ENCODE results near the gene SPIN1. TPM values are rescaled to one million over a fixed set of nuclear protein-coding genes. Genes with fewer than 3 reads are reported as not detected.

Gene SPIN1
- total RNA-seq, 1 experiment from 2014 or later: 46.2 TPM

DNA sequence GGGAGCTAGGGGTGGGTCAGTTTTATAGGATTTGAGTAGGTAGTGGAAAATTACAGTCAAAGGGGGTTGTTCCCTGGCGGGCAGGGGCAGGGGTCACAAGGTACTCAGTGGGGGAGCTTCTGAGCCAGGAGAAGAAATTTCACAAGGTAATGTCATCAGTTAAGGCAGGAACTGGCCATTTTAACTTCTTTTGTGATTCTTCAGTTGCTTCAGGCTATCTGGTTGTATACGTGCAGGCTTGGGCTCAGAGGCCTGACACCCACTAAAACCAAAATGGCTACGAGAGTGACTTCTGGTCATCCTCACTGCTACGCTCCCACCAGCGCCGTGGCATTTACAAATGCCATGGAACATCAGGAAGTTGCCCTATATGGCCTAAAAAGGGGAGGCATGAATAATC, 126.0 kb downstream of the SPIN1 start:
- no TSS peak for BruUV-seq (replicated peaks)

DNA sequence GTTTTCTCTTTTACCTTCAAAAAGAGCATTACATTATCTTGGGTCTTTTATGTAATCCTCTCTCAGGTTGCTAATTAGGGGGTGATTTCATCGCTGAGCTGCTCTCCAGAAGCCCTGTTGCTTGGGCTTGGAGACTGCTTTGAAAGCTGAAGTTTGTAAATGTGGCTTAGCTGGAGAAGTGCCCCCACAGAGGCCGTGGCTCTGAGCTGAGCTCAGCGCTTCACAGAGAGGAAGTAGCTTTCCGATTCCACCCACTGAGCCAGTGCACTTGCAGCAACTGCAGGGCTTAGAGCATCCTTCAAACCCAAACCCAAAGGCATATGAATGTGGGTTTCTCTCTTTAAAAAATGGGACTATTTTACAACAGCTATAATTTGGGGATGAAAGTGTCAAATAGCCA, 133.1 kb downstream of the SPIN1 start:
- no peak overlapping the region for H2AFZ ChIP-seq (ENCODE audit: low read length)
- no peaks in the 10 kb centered on the region for H3F3A ChIP-seq (ENCODE audit: low read length, unreplicated experiment)
- no peaks in the 10 kb centered on the region for H3K9me3 ChIP-seq (ENCODE audit: low read length)
- H3K4me2 ChIP-seq (ENCODE audit: low read length): no peak overlapping the region
- H3K79me2 ChIP-seq (ENCODE audit: low read length): no peaks in the 10 kb centered on the region
- no peaks in the 10 kb centered on the region for H3K9me2 ChIP-seq (replicated peaks; ENCODE audit: low read length)
- TF ChIP-seq EZH2 (IDR thresholded peaks at IDR 0.05; ENCODE audit: low read length, unreplicated experiment) (no peak), EZH2phosphoT487 (IDR thresholded peaks at IDR 0.05; ENCODE audit: borderline replicate concordance, low read length) (no peak)
- TF ChIP-seq, protein P1, sequence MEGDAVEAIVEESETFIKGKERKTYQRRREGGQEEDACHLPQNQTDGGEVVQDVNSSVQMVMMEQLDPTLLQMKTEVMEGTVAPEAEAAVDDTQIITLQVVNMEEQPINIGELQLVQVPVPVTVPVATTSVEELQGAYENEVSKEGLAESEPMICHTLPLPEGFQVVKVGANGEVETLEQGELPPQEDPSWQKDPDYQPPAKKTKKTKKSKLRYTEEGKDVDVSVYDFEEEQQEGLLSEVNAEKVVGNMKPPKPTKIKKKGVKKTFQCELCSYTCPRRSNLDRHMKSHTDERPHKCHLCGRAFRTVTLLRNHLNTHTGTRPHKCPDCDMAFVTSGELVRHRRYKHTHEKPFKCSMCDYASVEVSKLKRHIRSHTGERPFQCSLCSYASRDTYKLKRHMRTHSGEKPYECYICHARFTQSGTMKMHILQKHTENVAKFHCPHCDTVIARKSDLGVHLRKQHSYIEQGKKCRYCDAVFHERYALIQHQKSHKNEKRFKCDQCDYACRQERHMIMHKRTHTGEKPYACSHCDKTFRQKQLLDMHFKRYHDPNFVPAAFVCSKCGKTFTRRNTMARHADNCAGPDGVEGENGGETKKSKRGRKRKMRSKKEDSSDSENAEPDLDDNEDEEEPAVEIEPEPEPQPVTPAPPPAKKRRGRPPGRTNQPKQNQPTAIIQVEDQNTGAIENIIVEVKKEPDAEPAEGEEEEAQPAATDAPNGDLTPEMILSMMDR (conservative IDR thresholded peaks at IDR 0.05; ENCODE audit: low read depth, low read length): no peak
- no peak for DNase-seq
- no peaks in the 10 kb centered on the region for H4K20me1 ChIP-seq (ENCODE audit: low read length)
- no peaks in the 10 kb centered on the region for H3K36me3 ChIP-seq (ENCODE audit: low read depth, low read length)
- H3K27me3 ChIP-seq (ENCODE audit: low read length): no peaks in the 10 kb centered on the region
- BruUV-seq (replicated peaks): no TSS peak
- no peak for ATAC-seq
- H3K9ac ChIP-seq (ENCODE audit: low read length): no peak overlapping the region
- no peak overlapping the region for H3K27ac ChIP-seq (ENCODE audit: low read length)
- intact Hi-C loops (cut with micrococcal nuclease): no loop called here
- CTCF ChIA-PET: no interaction called here
- no peak overlapping the region for H3K4me3 ChIP-seq (ENCODE audit: low read length)
- POLR2A ChIA-PET (ENCODE audit: unreplicated experiment): no interaction called here
- peaks cover 8% of the 10 kb centered on the region for H3K4me1 ChIP-seq (ENCODE audit: insufficient read depth, low read length)

More for the DNA sequence above, 126.0 kb downstream of the SPIN1 start:
- H3K9me3 ChIP-seq (ENCODE audit: low read length): no peaks in the 10 kb centered on the region
- no peaks in the 10 kb centered on the region for H4K20me1 ChIP-seq (ENCODE audit: low read length)
- H3K27me3 ChIP-seq (ENCODE audit: low read length): no peaks in the 10 kb centered on the region
- ChIA-PET POLR2A (ENCODE audit: unreplicated experiment) (no interaction called here), CTCF (no interaction called here)
- H3K9me2 ChIP-seq (replicated peaks; ENCODE audit: low read length): no peaks in the 10 kb centered on the region
- no peak overlapping the region for H2AFZ ChIP-seq (ENCODE audit: low read length)
- no peak overlapping the region for H3K9ac ChIP-seq (ENCODE audit: low read length)
- H3K4me3 ChIP-seq (ENCODE audit: low read length): no peak overlapping the region
- TF ChIP-seq, protein P1 (conservative IDR thresholded peaks at IDR 0.05; ENCODE audit: low read depth, low read length): no peak
- TF ChIP-seq EZH2 (IDR thresholded peaks at IDR 0.05; ENCODE audit: low read length, unreplicated experiment) (no peak), EZH2phosphoT487 (IDR thresholded peaks at IDR 0.05; ENCODE audit: borderline replicate concordance, low read length) (no peak)
- no peak overlapping the region for H3K27ac ChIP-seq (ENCODE audit: low read length)
- H3K4me2 ChIP-seq (ENCODE audit: low read length): no peak overlapping the region
- ATAC-seq: no peak
- H3K79me2 ChIP-seq (ENCODE audit: low read length): no peaks in the 10 kb centered on the region
- no peaks in the 10 kb centered on the region for H3K4me1 ChIP-seq (ENCODE audit: insufficient read depth, low read length)
- H3K36me3 ChIP-seq (ENCODE audit: low read depth, low read length): no peaks in the 10 kb centered on the region
- intact Hi-C loops (cut with micrococcal nuclease): no loop called here
- DNase-seq: no peak
- H3F3A ChIP-seq (ENCODE audit: low read length, unreplicated experiment): no peaks in the 10 kb centered on the region

DNA sequence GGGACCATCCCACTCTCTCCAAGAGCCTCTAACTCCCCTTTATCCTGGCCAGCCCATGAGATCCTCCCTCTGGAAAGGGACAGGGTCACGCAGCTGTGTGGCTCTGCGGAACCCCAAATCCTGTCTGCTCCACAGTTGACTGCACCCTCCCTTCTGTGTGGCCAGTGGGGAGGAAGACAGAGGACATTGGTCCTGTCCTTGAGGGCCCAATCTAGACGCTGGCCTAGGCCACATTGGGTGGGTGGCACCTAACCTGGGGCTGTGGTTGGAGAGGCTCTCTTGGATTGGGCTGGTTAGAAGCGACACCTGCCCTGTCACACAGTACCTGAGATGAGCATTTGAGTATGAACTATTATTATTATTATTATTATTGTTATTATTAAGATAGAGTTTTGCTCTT, 134.1 kb downstream of the SPIN1 start:
- ChIA-PET CTCF (no interaction called here), POLR2A (ENCODE audit: unreplicated experiment) (no interaction called here)
- Histone ChIP-seq H3K36me3 (ENCODE audit: low read depth, low read length) (no peaks in the 10 kb centered on the region), H3K27me3 (ENCODE audit: low read length) (no peaks in the 10 kb centered on the region), H3K4me1 (ENCODE audit: insufficient read depth, low read length) (peaks cover 8% of the 10 kb centered on the region), H3K4me2 (ENCODE audit: low read length) (no peak overlapping the region), H3K9ac (ENCODE audit: low read length) (no peak overlapping the region), H3K9me2 (replicated peaks; ENCODE audit: low read length) (no peaks in the 10 kb centered on the region), H3K27ac (ENCODE audit: low read length) (no peak overlapping the region), H3K9me3 (ENCODE audit: low read length) (no peaks in the 10 kb centered on the region), H3K4me3 (ENCODE audit: low read length) (no peak overlapping the region), H3F3A (ENCODE audit: low read length, unreplicated experiment) (no peaks in the 10 kb centered on the region), H4K20me1 (ENCODE audit: low read length) (no peaks in the 10 kb centered on the region), H3K79me2 (ENCODE audit: low read length) (no peaks in the 10 kb centered on the region), H2AFZ (ENCODE audit: low read length) (no peak overlapping the region)
- TF ChIP-seq EZH2phosphoT487 (IDR thresholded peaks at IDR 0.05; ENCODE audit: borderline replicate concordance, low read length): no peak
- TF ChIP-seq, protein P1 (conservative IDR thresholded peaks at IDR 0.05; ENCODE audit: low read depth, low read length): no peak
- no peak for TF ChIP-seq EZH2 (IDR thresholded peaks at IDR 0.05; ENCODE audit: low read length, unreplicated experiment)
- intact Hi-C loops (cut with micrococcal nuclease): no loop called here
- no peak for ATAC-seq
- DNase-seq: no peak
- BruUV-seq (replicated peaks): no TSS peak
